Measurements from ENCODE around the gene GNPTAB. TPM values are rescaled to one million over a fixed set of nuclear protein-coding genes. Genes with fewer than 3 reads are reported as not detected.
"Not testable (repeated sequence)": the region's sequence is repeated elsewhere in the genome, so short reads cannot be mapped to it uniquely, and the experiment has no call there.

GNPTAB gene
- total RNA-seq, 1 experiment from 2014 or later = 11.6 TPM

DNA sequence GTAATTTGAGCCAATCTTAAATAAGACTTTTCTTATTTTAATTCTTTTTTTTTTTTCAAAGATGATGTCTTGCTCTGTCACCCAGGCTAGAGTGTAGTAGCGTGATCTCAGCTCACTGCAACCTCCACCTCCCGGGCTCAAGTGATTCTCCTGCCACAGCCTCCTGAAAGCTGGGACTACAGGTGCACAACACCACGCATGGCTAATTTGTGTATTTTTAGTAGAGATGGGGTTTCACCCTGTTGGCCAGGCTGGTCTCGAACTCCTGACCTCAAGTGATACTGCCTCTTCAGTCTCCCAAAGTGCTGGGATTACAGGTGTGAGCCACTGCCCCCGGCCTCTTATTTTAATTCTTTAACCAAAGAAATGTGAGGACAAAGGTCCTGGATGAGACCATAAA, 25.9 kb upstream of the GNPTAB start:
- not testable (repeated sequence) for H3K9ac ChIP-seq (ENCODE audit: low read length); H3K36me3 ChIP-seq (ENCODE audit: insufficient read depth, low read length)

DNA sequence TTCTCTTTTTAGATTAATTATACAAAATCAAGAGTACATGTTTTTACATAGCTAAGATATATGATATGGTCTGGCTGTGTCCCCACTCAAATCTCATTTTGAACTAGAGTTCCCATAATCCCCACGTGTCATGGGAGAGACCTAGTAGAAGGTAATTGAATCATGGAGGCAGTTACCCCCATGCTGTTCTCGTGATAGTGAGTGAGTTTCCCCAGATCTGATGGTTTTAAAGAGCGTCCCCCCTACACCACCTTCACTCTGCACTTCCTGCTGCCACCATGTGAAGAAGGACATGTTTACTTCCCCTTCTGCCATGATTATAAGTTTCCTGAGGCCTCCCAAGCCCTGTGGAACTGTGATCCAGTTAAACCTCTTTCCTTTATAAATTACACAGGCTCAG, 25.2 kb upstream of the GNPTAB start:
- Histone ChIP-seq H3K9ac (ENCODE audit: low read length) (no peak overlapping the region), H4K20me1 (ENCODE audit: insufficient read depth, low read depth, low read length) (no peaks in the 10 kb centered on the region), H3K79me2 (ENCODE audit: low read length) (no peaks in the 10 kb centered on the region), H3K9me2 (replicated peaks; ENCODE audit: insufficient read depth, low read length) (no peaks in the 10 kb centered on the region), H3K4me2 (ENCODE audit: low read depth, low read length, poor library complexity, severe bottlenecking) (no peak overlapping the region), H2AFZ (ENCODE audit: low read length) (no peak overlapping the region), H3K27ac (ENCODE audit: low read length) (no peak overlapping the region), H3K4me1 (ENCODE audit: low read length) (peaks cover 9% of the 10 kb centered on the region), H3K36me3 (ENCODE audit: insufficient read depth, low read length) (no peaks in the 10 kb centered on the region), H3K27me3 (ENCODE audit: low read length) (no peaks in the 10 kb centered on the region), H3K4me3 (ENCODE audit: low read length) (no peak overlapping the region), H3K9me3 (ENCODE audit: low read length) (no peaks in the 10 kb centered on the region)
- no peak for DNase-seq

More for the DNA sequence above, 25.9 kb upstream of the GNPTAB start:
- not testable (repeated sequence) for H3K9me3 ChIP-seq (ENCODE audit: low read length); H3K4me3 ChIP-seq (ENCODE audit: low read length); DNase-seq; H2AFZ ChIP-seq (ENCODE audit: low read length); H3K27me3 ChIP-seq (ENCODE audit: low read length); H3K27ac ChIP-seq (ENCODE audit: low read length); H3K9me2 ChIP-seq (replicated peaks; ENCODE audit: insufficient read depth, low read length); H3K4me1 ChIP-seq (ENCODE audit: low read length); H4K20me1 ChIP-seq (ENCODE audit: insufficient read depth, low read depth, low read length); H3K79me2 ChIP-seq (ENCODE audit: low read length); H3K4me2 ChIP-seq (ENCODE audit: low read depth, low read length, poor library complexity, severe bottlenecking)

DNA sequence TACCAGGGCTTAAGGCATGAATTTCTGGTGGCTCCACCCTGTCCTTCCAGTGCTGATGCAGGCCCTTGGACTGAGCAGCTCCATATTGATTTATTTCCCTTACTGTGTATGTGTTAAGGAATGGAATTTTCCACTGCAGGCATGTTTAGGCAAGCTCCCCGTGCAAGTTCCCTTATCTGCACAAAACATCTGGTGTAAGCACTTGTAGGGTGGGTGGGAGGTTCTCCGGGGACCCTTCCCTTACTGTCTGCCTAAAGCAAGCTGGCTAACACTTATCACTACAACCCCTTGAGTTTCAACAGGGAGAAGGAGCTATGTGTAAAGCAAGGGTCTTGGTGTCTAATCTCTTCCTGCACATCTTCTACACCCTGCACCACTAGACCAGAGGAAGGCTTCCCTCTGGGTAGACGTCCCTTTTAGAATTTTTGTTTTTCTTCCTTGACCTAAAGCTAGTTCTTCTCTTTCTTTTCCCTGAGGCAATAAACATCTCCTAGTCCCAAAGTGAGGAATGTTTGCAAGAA, 24.7 kb upstream of the GNPTAB start:
- Histone ChIP-seq H3K36me3 (ENCODE audit: insufficient read depth, low read length) (no peaks in the 10 kb centered on the region), H3K27me3 (ENCODE audit: low read length) (no peaks in the 10 kb centered on the region), H3K4me1 (ENCODE audit: low read length) (peaks cover 14% of the 10 kb centered on the region), H3K4me3 (ENCODE audit: low read length) (no peak overlapping the region), H3K4me2 (ENCODE audit: low read depth, low read length, poor library complexity, severe bottlenecking) (no peak overlapping the region), H4K20me1 (ENCODE audit: insufficient read depth, low read depth, low read length) (no peaks in the 10 kb centered on the region), H2AFZ (ENCODE audit: low read length) (no peak overlapping the region), H3K9ac (ENCODE audit: low read length) (no peak overlapping the region), H3K79me2 (ENCODE audit: low read length) (no peaks in the 10 kb centered on the region), H3K9me3 (ENCODE audit: low read length) (no peaks in the 10 kb centered on the region), H3K9me2 (replicated peaks; ENCODE audit: insufficient read depth, low read length) (no peaks in the 10 kb centered on the region), H3K27ac (ENCODE audit: low read length) (no peak overlapping the region)
- no peak for DNase-seq

DNA sequence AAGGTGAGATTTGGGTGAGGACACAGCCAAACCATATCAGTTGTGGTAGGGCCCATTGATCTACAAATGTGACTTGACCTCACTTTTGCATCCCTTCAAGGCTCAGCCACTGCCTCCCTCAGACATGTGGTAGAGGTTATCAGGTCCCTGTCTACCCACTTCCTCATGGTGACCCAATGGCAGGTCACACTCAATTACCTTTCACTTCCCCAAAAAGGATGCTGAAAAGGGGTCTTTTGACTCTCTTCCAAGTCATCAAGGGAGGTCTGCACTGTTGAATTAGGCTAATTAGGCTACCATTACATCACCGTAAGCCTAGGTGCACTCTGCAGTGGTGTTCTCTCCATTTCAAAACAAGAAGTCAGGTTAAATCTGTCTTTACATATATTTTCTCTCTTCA, 24.0 kb upstream of the GNPTAB start:
- Histone ChIP-seq H3K27ac (ENCODE audit: low read length) (no peak overlapping the region), H3K9me2 (replicated peaks; ENCODE audit: insufficient read depth, low read length) (no peaks in the 10 kb centered on the region), H3K79me2 (ENCODE audit: low read length) (no peaks in the 10 kb centered on the region), H3K27me3 (ENCODE audit: low read length) (no peaks in the 10 kb centered on the region), H3K4me2 (ENCODE audit: low read depth, low read length, poor library complexity, severe bottlenecking) (no peak overlapping the region), H2AFZ (ENCODE audit: low read length) (no peak overlapping the region), H3K4me1 (ENCODE audit: low read length) (peaks cover 19% of the 10 kb centered on the region), H4K20me1 (ENCODE audit: insufficient read depth, low read depth, low read length) (no peaks in the 10 kb centered on the region), H3K9ac (ENCODE audit: low read length) (no peak overlapping the region), H3K4me3 (ENCODE audit: low read length) (no peak overlapping the region), H3K36me3 (ENCODE audit: insufficient read depth, low read length) (no peaks in the 10 kb centered on the region), H3K9me3 (ENCODE audit: low read length) (no peaks in the 10 kb centered on the region)
- peak; percentile 54 for DNase-seq

DNA sequence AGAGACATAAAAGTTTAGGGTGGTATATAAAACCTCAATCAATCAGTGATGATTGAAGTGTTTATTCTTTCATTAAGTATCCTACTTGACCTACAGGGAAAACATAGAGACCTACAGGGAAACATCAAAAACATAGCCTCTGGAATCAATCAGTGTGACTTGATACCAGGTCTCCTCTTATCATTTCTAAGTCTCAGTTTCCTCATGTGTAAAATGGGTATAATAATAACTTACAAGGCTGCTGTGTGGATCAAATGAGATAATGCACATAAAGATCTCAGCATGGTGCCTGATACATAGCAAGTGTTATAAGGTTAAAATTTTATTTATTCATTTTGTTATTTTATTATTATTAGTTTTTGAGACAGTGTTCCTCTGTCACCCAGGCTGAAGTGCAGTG, 22.2 kb upstream of the GNPTAB start:
- H3K9me2 ChIP-seq (replicated peaks; ENCODE audit: insufficient read depth, low read length) = no peaks in the 10 kb centered on the region
- H2AFZ ChIP-seq (ENCODE audit: low read length) = no peak overlapping the region
- H3K9ac ChIP-seq (ENCODE audit: low read length) = no peak overlapping the region
- no peaks in the 10 kb centered on the region for H3K36me3 ChIP-seq (ENCODE audit: insufficient read depth, low read length)
- no peak for DNase-seq
- H3K4me2 ChIP-seq (ENCODE audit: low read depth, low read length, poor library complexity, severe bottlenecking) = no peak overlapping the region
- no peaks in the 10 kb centered on the region for H3K79me2 ChIP-seq (ENCODE audit: low read length)
- no peaks in the 10 kb centered on the region for H4K20me1 ChIP-seq (ENCODE audit: insufficient read depth, low read depth, low read length)
- no peaks in the 10 kb centered on the region for H3K9me3 ChIP-seq (ENCODE audit: low read length)
- H3K4me1 ChIP-seq (ENCODE audit: low read length) = peaks cover 19% of the 10 kb centered on the region
- H3K27me3 ChIP-seq (ENCODE audit: low read length) = no peaks in the 10 kb centered on the region
- no peak overlapping the region for H3K27ac ChIP-seq (ENCODE audit: low read length)
- no peak overlapping the region for H3K4me3 ChIP-seq (ENCODE audit: low read length)

DNA sequence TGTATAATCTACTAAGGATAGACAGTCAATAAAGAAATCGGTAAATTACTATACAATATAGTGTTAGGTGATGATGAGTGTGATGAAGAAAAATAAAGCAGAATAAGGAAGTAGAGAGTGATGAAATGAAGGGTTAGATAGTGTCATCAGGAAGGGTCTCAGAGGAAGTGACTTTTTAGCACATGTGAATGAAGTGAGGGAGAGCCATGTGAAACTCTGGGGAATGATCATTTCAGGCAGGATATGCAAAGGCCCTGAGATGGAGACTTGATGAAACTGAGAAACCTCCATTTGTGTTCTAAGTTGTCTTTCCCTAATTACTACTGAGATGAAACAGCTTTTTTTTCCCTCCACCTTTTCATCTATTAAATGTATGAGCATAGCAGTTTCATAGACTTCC, 19.4 kb upstream of the GNPTAB start:
- Histone ChIP-seq H3K79me2 (ENCODE audit: low read length) (no peaks in the 10 kb centered on the region), H3K36me3 (ENCODE audit: insufficient read depth, low read length) (no peaks in the 10 kb centered on the region), H4K20me1 (ENCODE audit: insufficient read depth, low read depth, low read length) (no peaks in the 10 kb centered on the region), H3K27me3 (ENCODE audit: low read length) (no peaks in the 10 kb centered on the region), H3K27ac (ENCODE audit: low read length) (no peak overlapping the region), H3K4me1 (ENCODE audit: low read length) (peaks cover 19% of the 10 kb centered on the region), H3K4me2 (ENCODE audit: low read depth, low read length, poor library complexity, severe bottlenecking) (peak overlapping the region; percentile 31), H2AFZ (ENCODE audit: low read length) (peak overlapping the region; percentile 38; the same call in 1 of the 2 replicates), H3K9me2 (replicated peaks; ENCODE audit: insufficient read depth, low read length) (no peaks in the 10 kb centered on the region), H3K4me3 (ENCODE audit: low read length) (no peak overlapping the region), H3K9me3 (ENCODE audit: low read length) (no peaks in the 10 kb centered on the region), H3K9ac (ENCODE audit: low read length) (no peak overlapping the region)
- peak; percentile 64 for DNase-seq

DNA sequence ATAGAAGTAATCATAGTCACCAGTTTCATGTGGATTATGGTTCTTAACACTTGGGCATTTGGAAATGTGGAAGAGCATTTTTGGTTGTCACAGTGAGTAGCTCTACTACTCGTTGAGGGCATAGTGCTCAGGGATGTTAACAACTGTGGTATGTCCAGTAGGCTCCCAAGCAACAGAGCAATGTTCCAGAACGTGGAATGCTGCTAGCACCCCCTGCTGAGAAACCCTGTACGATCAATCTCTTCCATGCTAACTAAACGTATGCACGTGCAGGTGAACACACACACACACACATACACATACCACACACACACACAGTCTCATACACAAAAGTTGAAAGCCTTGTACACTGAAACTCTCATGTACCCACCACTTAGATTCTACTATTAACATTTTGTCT, 16.6 kb upstream of the GNPTAB start:
- Histone ChIP-seq H3K27ac (ENCODE audit: low read length) (no peak overlapping the region), H3K79me2 (ENCODE audit: low read length) (no peaks in the 10 kb centered on the region), H3K4me2 (ENCODE audit: low read depth, low read length, poor library complexity, severe bottlenecking) (no peak overlapping the region), H4K20me1 (ENCODE audit: insufficient read depth, low read depth, low read length) (no peaks in the 10 kb centered on the region), H3K9me3 (ENCODE audit: low read length) (no peaks in the 10 kb centered on the region), H3K4me1 (ENCODE audit: low read length) (peaks cover 16% of the 10 kb centered on the region), H3K36me3 (ENCODE audit: insufficient read depth, low read length) (no peaks in the 10 kb centered on the region), H2AFZ (ENCODE audit: low read length) (no peak overlapping the region), H3K4me3 (ENCODE audit: low read length) (no peak overlapping the region), H3K27me3 (ENCODE audit: low read length) (no peaks in the 10 kb centered on the region), H3K9ac (ENCODE audit: low read length) (no peak overlapping the region), H3K9me2 (replicated peaks; ENCODE audit: insufficient read depth, low read length) (no peaks in the 10 kb centered on the region)
- DNase-seq = no peak

DNA sequence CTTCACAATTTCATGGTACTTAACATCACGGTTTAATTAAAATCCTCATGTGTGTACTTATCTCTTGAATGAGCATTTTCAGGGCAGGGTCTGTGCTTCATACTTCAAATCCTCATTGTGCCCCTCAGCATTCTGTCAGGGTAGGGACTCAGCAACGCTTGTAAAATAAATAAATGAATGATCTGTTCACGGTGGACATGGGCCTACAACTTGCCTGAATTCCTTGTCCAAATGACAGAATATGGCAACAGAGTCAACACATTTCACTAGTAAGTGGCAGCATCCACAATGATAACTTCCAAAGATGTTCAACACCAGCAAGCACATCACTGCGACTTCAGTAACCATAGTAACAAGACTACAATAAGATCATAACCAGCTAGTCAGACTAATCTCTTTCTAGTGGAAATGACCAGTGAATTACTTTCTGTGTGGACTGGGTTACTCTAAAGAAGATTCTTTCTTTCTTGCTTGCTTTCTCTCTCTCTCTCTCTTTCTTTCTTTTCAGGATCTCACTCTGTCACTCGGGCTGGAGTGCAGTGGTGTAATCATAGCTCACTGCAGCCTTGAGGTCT, 14.5 kb upstream of the GNPTAB start:
- H3K9ac ChIP-seq (ENCODE audit: low read length) = no peak overlapping the region
- DNase-seq = no peak

More for the DNA sequence above, 14.5 kb upstream of the GNPTAB start:
- Histone ChIP-seq H3K4me2 (ENCODE audit: low read depth, low read length, poor library complexity, severe bottlenecking) (no peak overlapping the region), H3K4me3 (ENCODE audit: low read length) (no peak overlapping the region), H3K9me3 (ENCODE audit: low read length) (no peaks in the 10 kb centered on the region), H3K4me1 (ENCODE audit: low read length) (peaks cover 3% of the 10 kb centered on the region), H3K79me2 (ENCODE audit: low read length) (no peaks in the 10 kb centered on the region), H4K20me1 (ENCODE audit: insufficient read depth, low read depth, low read length) (no peaks in the 10 kb centered on the region), H3K36me3 (ENCODE audit: insufficient read depth, low read length) (no peaks in the 10 kb centered on the region), H2AFZ (ENCODE audit: low read length) (no peak overlapping the region), H3K9me2 (replicated peaks; ENCODE audit: insufficient read depth, low read length) (no peaks in the 10 kb centered on the region), H3K27me3 (ENCODE audit: low read length) (no peaks in the 10 kb centered on the region), H3K27ac (ENCODE audit: low read length) (no peak overlapping the region)
